Activated T-cell treated with anti-CD3 and anti-CD28 coated beads, Interleukin-2, amount 50 U/mL, for 4 hours (primary cell): ENCODE results near the gene SCAF11. TPM values are rescaled to one million over a fixed set of nuclear protein-coding genes. Genes with fewer than 3 reads are reported as not detected.
A peak's percentile ranks its signal among the peaks of the same experiment; 100 is the strongest.

ENCODE experiments used
- ATAC-seq, 2 donors: fragments of 200-7000 bp; cut with Tn5 transposase; one replicate each; pipeline ENCODE4 v1.10.0; 2021
- DNase-seq: peaks from one replicate; pipeline ENCODE4 v3.0.0-alpha.2; 2020
- H3K27me3 Mint-ChIP-seq: one replicate; pipeline ENCODE4 v1.8.0; 2021; ENCODE audit warnings: low read depth, mixed read lengths
- H3K36me3 Mint-ChIP-seq: one replicate; pipeline ENCODE4 v1.8.0; 2022; ENCODE audit warnings: mixed read lengths; ENCODE audit not compliant: insufficient read depth
- H3K4me1 Mint-ChIP-seq: one replicate; pipeline ENCODE4 v1.8.0; 2021; ENCODE audit warnings: low read depth, mixed read lengths
- H3K4me3 Mint-ChIP-seq: one replicate; pipeline ENCODE4 v1.8.0; 2021; ENCODE audit warnings: mild to moderate bottlenecking, moderate library complexity, mixed read lengths
- H3K9me3 Mint-ChIP-seq: one replicate; pipeline ENCODE4 v1.8.0; 2021; ENCODE audit warnings: mixed read lengths
- total RNA-seq, 3 donors: library from RNA; stranded (reverse); gene quantifications; one replicate each; pipeline ENCODE4 v1.2.1, GENCODE V29; 2021

SCAF11 gene
- total RNA-seq, 3 donors from 2014 or later, result 92.2 to 94.9 (median 93.7) TPM

DNA sequence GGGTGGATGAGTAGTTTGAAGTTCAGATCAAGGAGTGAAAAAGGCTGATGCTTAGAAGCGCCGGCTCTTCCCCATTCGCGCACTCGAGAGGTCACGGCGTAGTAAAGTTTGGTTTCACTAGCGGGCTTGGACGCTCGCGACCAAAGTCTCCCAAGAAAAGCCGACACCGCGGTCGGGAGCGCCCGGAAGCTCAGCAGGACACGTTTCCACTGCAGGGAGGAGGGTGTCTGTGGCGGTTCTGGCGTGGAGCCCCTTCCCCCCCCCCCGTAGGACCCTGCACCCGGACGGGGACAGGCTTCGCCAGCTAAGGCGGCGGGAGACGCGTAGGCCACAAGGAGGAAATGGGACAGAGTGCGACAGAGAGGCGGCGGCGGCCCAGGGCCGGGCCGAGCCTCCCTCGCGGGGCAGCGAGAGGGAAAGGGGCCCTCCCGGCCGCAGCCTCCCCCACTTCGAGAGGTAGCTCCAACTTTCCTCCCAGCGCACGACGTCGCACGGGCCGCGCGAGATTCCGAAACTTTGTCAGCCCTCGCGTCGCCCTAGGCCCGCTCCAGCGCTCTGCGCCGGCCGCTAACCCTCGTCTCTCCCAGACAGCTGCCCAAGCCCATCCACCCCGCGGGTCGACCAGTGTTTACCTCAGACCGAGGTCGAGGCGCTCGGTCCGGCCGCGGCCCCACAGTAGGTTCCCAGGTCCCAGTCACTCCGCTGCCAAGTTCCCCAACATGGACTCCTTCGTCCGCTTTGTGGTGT, 480 bp downstream of the SCAF11 start:
- peak overlapping the region; percentile 95 for H3K4me3 Mint-ChIP-seq
- peak; percentile 25 for ATAC-seq
- H3K9me3 Mint-ChIP-seq, result no peaks in the 10 kb centered on the region
- H3K36me3 Mint-ChIP-seq, result peaks cover 26% of the 10 kb centered on the region
- DNase-seq, result peak; percentile 41
- H3K4me1 Mint-ChIP-seq, result peaks cover 55% of the 10 kb centered on the region
- H3K27me3 Mint-ChIP-seq, result no peaks in the 10 kb centered on the region

GRCh38 chr12:45989287-45989686, 1.1 kb downstream of the SCAF11 start:
- no peaks in the 10 kb centered on the region for H3K27me3 Mint-ChIP-seq
- H3K36me3 Mint-ChIP-seq, result peaks cover 29% of the 10 kb centered on the region
- H3K4me1 Mint-ChIP-seq, result peaks cover 61% of the 10 kb centered on the region
- ATAC-seq (no peak), DNase-seq (no peak)
- H3K4me3 Mint-ChIP-seq, result peak overlapping the region; percentile 95
- H3K9me3 Mint-ChIP-seq, result no peaks in the 10 kb centered on the region

GRCh38 chr12:45988264-45988663, 2.1 kb downstream of the SCAF11 start:
- peaks cover 31% of the 10 kb centered on the region for H3K36me3 Mint-ChIP-seq
- no peaks in the 10 kb centered on the region for H3K27me3 Mint-ChIP-seq
- ATAC-seq (no peak), DNase-seq (no peak)
- peak overlapping the region; percentile 95 for H3K4me3 Mint-ChIP-seq
- H3K4me1 Mint-ChIP-seq, result peaks cover 71% of the 10 kb centered on the region
- H3K9me3 Mint-ChIP-seq, result no peaks in the 10 kb centered on the region

- no peaks in the 10 kb centered on the region for H3K9me3 Mint-ChIP-seq
- ATAC-seq (no peak), DNase-seq (no peak)
- H3K4me3 Mint-ChIP-seq, result peak overlapping the region; percentile 95
- peaks cover 80% of the 10 kb centered on the region for H3K4me1 Mint-ChIP-seq
- peaks cover 37% of the 10 kb centered on the region for H3K36me3 Mint-ChIP-seq
- no peaks in the 10 kb centered on the region for H3K27me3 Mint-ChIP-seq
Measured at GRCh38 chr12:45987340-45987727, 3.0 kb downstream of the SCAF11 start.

GRCh38 chr12:45986641-45987339, 3.6 kb downstream of the SCAF11 start:
- no peaks in the 10 kb centered on the region for H3K9me3 Mint-ChIP-seq
- ATAC-seq (no peak), DNase-seq (no peak)
- H3K4me1 Mint-ChIP-seq, result peaks cover 79% of the 10 kb centered on the region
- H3K4me3 Mint-ChIP-seq, result peak overlapping the region; percentile 34
- peaks cover 37% of the 10 kb centered on the region for H3K36me3 Mint-ChIP-seq
- no peaks in the 10 kb centered on the region for H3K27me3 Mint-ChIP-seq

DNA sequence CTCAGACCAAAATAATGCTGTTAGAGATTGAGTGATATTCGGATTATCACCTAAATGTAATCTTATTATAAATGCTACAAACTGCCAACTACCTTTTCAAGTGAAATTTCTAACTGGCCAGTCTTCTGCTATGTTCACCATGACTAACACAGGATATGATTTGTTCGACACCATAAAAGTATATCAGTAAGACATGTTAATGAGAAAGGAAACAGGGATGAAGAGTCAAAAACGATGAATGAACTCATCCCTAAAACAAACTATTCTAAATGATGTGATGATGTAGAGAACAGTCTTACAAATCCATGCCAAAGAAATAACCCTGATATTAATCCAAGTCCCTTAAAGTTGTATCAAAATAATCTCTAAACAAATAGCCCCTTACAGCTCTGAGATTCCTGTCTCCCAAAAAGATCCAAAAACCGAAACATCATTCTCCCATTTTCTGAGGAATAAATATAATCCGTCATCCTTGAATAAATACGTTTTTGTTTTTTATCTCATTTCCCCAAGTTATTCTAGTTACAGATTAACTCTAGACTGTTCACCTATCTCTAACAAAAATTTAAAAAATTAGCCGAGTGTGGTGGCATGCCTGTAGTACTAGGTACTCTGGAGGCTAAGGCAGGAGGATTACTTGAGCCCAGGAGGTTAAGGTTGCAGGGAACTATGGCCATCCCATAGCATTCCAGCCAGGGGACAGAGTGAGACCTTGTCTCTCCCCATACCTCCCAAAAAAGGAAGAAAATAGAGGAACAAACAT, 9.1 kb downstream of the SCAF11 start:
- ATAC-seq (peak; percentile 55 to 68), DNase-seq (no peak)
- Mint-ChIP-seq H3K4me1 (peaks cover 94% of the 10 kb centered on the region), H3K36me3 (peaks cover 32% of the 10 kb centered on the region), H3K27me3 (no peaks in the 10 kb centered on the region), H3K4me3 (no peak overlapping the region), H3K9me3 (no peaks in the 10 kb centered on the region)

- Mint-ChIP-seq H3K36me3 (peaks cover 30% of the 10 kb centered on the region), H3K4me1 (peaks cover 92% of the 10 kb centered on the region), H3K27me3 (no peaks in the 10 kb centered on the region), H3K9me3 (no peaks in the 10 kb centered on the region), H3K4me3 (no peak overlapping the region)
- no peak for ATAC-seq
- no peak for DNase-seq
Measured at GRCh38 chr12:45980540-45980939, 9.8 kb downstream of the SCAF11 start.

GRCh38 chr12:45978108-45978507, 12.3 kb downstream of the SCAF11 start:
- H3K4me1 Mint-ChIP-seq, result peaks cover 88% of the 10 kb centered on the region
- no peaks in the 10 kb centered on the region for H3K27me3 Mint-ChIP-seq
- no peak overlapping the region for H3K4me3 Mint-ChIP-seq
- H3K9me3 Mint-ChIP-seq, result peaks cover 6% of the 10 kb centered on the region
- no peak for ATAC-seq
- no peak for DNase-seq
- H3K36me3 Mint-ChIP-seq, result peaks cover 38% of the 10 kb centered on the region

DNA sequence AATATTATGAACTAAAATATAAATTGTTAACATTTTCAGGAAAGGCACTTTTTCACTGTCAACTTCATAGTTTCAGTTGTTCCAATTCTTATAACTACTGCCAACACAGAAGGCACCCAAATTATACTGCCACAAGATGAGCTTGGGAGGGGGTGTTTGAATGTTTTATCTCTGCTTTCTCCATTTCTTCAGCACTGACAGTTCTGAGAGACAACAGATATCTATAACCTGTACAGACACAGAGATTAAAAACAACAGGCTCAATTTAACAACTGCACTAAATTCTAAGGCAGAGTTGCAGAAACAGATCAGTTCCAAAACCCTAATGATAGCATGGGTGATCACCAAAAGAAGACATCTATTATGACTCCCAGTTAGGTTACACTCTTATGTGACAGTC, 12.8 kb downstream of the SCAF11 start:
- Mint-ChIP-seq H3K4me3 (no peak overlapping the region), H3K36me3 (peaks cover 37% of the 10 kb centered on the region), H3K9me3 (peaks cover 9% of the 10 kb centered on the region), H3K4me1 (peaks cover 86% of the 10 kb centered on the region), H3K27me3 (no peaks in the 10 kb centered on the region)
- DNase-seq (no peak), ATAC-seq (no peak)

- ATAC-seq, result no peak
- DNase-seq, result no peak
- Mint-ChIP-seq H3K27me3 (no peaks in the 10 kb centered on the region), H3K4me1 (peaks cover 83% of the 10 kb centered on the region), H3K9me3 (peaks cover 9% of the 10 kb centered on the region), H3K36me3 (peaks cover 38% of the 10 kb centered on the region), H3K4me3 (no peak overlapping the region)
Measured at GRCh38 chr12:45975506-45975905, 14.9 kb downstream of the SCAF11 start.

- Mint-ChIP-seq H3K36me3 (peaks cover 43% of the 10 kb centered on the region), H3K4me1 (peaks cover 83% of the 10 kb centered on the region), H3K27me3 (no peaks in the 10 kb centered on the region), H3K4me3 (no peak overlapping the region), H3K9me3 (peaks cover 9% of the 10 kb centered on the region)
- DNase-seq (no peak), ATAC-seq (no peak)
Measured at GRCh38 chr12:45974883-45975282, 15.5 kb downstream of the SCAF11 start.

DNA sequence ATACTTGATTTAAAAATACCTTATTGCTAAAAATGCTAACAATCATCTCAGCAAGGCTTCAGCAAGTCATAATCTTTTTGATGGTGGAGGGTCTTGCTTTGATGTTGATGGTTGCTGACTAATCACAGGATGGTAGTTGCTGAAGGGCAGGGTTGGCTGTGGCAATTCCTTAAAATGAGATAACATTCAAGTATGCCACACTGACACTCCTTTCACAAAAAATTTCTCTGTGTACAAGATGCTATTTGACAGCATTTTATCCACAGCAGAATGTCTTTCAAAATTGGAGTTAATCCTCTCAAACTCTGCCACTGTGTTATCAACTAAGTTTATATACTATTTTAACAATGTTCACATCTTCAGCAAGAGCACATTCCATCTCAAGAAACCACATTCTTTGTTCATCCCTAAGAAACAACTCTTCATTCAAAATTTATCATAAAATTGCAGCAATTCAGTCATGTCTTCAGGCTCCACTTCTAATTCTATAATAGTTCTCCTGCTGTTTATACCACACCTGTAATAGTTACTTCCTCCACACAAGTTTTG, 16.1 kb downstream of the SCAF11 start:
- no peak overlapping the region for H3K4me3 Mint-ChIP-seq
- no peak for ATAC-seq
- DNase-seq, result no peak
- no peaks in the 10 kb centered on the region for H3K27me3 Mint-ChIP-seq
- H3K9me3 Mint-ChIP-seq, result peaks cover 9% of the 10 kb centered on the region
- H3K4me1 Mint-ChIP-seq, result peaks cover 82% of the 10 kb centered on the region
- peaks cover 43% of the 10 kb centered on the region for H3K36me3 Mint-ChIP-seq

- DNase-seq (no peak), ATAC-seq (no peak)
- peaks cover 78% of the 10 kb centered on the region for H3K4me1 Mint-ChIP-seq
- H3K9me3 Mint-ChIP-seq, result peaks cover 9% of the 10 kb centered on the region
- H3K27me3 Mint-ChIP-seq, result no peaks in the 10 kb centered on the region
- no peak overlapping the region for H3K4me3 Mint-ChIP-seq
- H3K36me3 Mint-ChIP-seq, result peaks cover 41% of the 10 kb centered on the region
Measured at GRCh38 chr12:45973526-45973925, 16.8 kb downstream of the SCAF11 start.

GRCh38 chr12:45970391-45970790, 20.0 kb downstream of the SCAF11 start:
- peaks cover 31% of the 10 kb centered on the region for H3K36me3 Mint-ChIP-seq

More at GRCh38 chr12:45970391-45970790, 20.0 kb downstream of the SCAF11 start:
- Mint-ChIP-seq H3K27me3 (no peaks in the 10 kb centered on the region), H3K9me3 (peaks cover 9% of the 10 kb centered on the region), H3K4me1 (peaks cover 69% of the 10 kb centered on the region), H3K4me3 (no peak overlapping the region)
- ATAC-seq (no peak), DNase-seq (no peak)
